A204.1 (cell line): ENCODE measurements around the gene WDR7.

Source experiments
- FAIRE-seq: peaks from 2 replicates; lab custom pipeline; 2012; peaks lifted over from hg19 to GRCh38; lab: Jason Lieb, UNC

WDR7 gene

GRCh38 chr18:56650944-56651770 is at the start of gene WDR7:
TSS of gene WDR7 (plus strand) at chr18:56651359. CDS start at chr18:56672516, 21,157 bp downstream.
- FAIRE-seq, result peak; percentile 98

- FAIRE-seq, result no peak
Measured at GRCh38 chr18:56606618-56607017, 44.5 kb upstream of the WDR7 start.

- FAIRE-seq, result no peak
Measured at GRCh38 chr18:56615738-56616520, 35.2 kb upstream of the WDR7 start.

GRCh38 chr18:56627991-56628390 is 23.2 kb upstream of the WDR7 start:
- no peak for FAIRE-seq

- no peak for FAIRE-seq
Measured at GRCh38 chr18:56632070-56633022, 18.8 kb upstream of the WDR7 start.

GRCh38 chr18:56635007-56635406 is 16.2 kb upstream of the WDR7 start:
- FAIRE-seq, result no peak

- no peak for FAIRE-seq
Measured at GRCh38 chr18:56637176-56637575, 14.0 kb upstream of the WDR7 start.

- no peak for FAIRE-seq
Measured at GRCh38 chr18:56637711-56638231, 13.4 kb upstream of the WDR7 start.

- peak; percentile 90 for FAIRE-seq
Measured at GRCh38 chr18:56638232-56639103, 12.7 kb upstream of the WDR7 start, which contains the start of gene TXNL1. TSS of gene TXNL1 (minus strand) at chr18:56638592. CDS start at chr18:56638440, 152 bp downstream.

- FAIRE-seq, result no peak
Measured at GRCh38 chr18:56639104-56639381, 12.1 kb upstream of the WDR7 start.

GRCh38 chr18:56639571-56639970 is 11.6 kb upstream of the WDR7 start:
- FAIRE-seq, result no peak

- no peak for FAIRE-seq
Measured at GRCh38 chr18:56641714-56642337, 9.3 kb upstream of the WDR7 start.

- FAIRE-seq, result no peak
Measured at GRCh38 chr18:56643381-56643780, 7.8 kb upstream of the WDR7 start.

- peak; percentile 94 for FAIRE-seq
Measured at GRCh38 chr18:56645415-56646016, 5.6 kb upstream of the WDR7 start.

- FAIRE-seq, result no peak
Measured at GRCh38 chr18:56647071-56647470, 4.1 kb upstream of the WDR7 start.

- FAIRE-seq, result no peak
Measured at GRCh38 chr18:56647951-56648893, 2.9 kb upstream of the WDR7 start.

GRCh38 chr18:56649996-56650395 is 1.2 kb upstream of the WDR7 start:
- FAIRE-seq, result no peak

GRCh38 chr18:56651771-56652092 is 573 bp downstream of the WDR7 start:
- no peak for FAIRE-seq

- no peak for FAIRE-seq
Measured at GRCh38 chr18:56652802-56653201, 1.6 kb downstream of the WDR7 start.
